K562 (cell line): ENCODE data around the gene TNFSF11. TPM values are rescaled to one million over a fixed set of nuclear protein-coding genes. Genes with fewer than 3 reads are reported as not detected.

ENCODE experiments used
- ATAC-seq: fragments of 200-7000 bp; cut with Tn5 transposase; 3 replicates; pipeline ENCODE4 v1.9.1; 2020; ENCODE audit warnings: moderate library complexity
- BruUV-seq: library from RNA; stranded (reverse); fragments of 400-500 nt; replicated peaks from 2 replicates; lab custom pipeline; 2021; lab: Mats Ljungman, UMichigan
- CTCF ChIA-PET: fragments of 300-600 bp; formaldehyde crosslinking; extraction: SDS; loops from one replicate; lab custom pipeline; 2021; ENCODE audit warnings: low intra/inter-chr PET ratio; lab: Yijun Ruan, JAX
- POLR2A ChIA-PET: fragments of 300-600, 350-650 bp; sonication (Branson Sonifier 250); formaldehyde crosslinking; extraction: SDS; loops from one replicate; lab custom pipeline; 2021; ENCODE audit warnings: antibody characterized with exemption, inconsistent platforms; lab: Yijun Ruan, JAX
- DNase-seq, 4 experiments: peaks; one replicate each; pipeline versions ENCODE4 v3.0.0 to v3.0.0-alpha.2; 2011 to 2018; ENCODE audit warnings: low spot score in 3 of 4, mixed read lengths in 3 of 4; ENCODE audit errors: extremely low read depth in 1 of 4
- FAIRE-seq: peaks from 2 replicates; lab custom pipeline; 2011; peaks lifted over from hg19 to GRCh38; lab: Jason Lieb, UNC
- H2AFZ ChIP-seq: 2 replicates; pipeline ENCODE4 v1.6.0; 2011; ENCODE audit warnings: low read depth, low read length, control low read depth, inconsistent platforms
- H3K27ac ChIP-seq: fragments of 200-600 bp; 3 replicates; pipeline ENCODE4 v1.8.0; 2011; ENCODE audit warnings: low read depth, mild to moderate bottlenecking, control low read depth, inconsistent platforms, low read length, moderate library complexity, mixed read lengths; ENCODE audit errors: extremely low read depth
- H3K27me3 ChIP-seq, 2 experiments: fragments of 300-600 bp in 1 of 2; 2 replicates in 1 of 2; 3 replicates in 1 of 2; pipeline versions ENCODE4 v1.6.0 to v1.8.0; 2011; ENCODE audit warnings: inconsistent platforms in 2 of 2, low read length in 2 of 2, mild to moderate bottlenecking in 1 of 2, mixed read lengths in 1 of 2, moderate library complexity in 1 of 2; ENCODE audit not compliant: control insufficient read depth in 2 of 2, insufficient read depth in 2 of 2
- H3K36me3 ChIP-seq: fragments of 300-600 bp; 3 replicates; pipeline ENCODE4 v1.8.0; 2011; ENCODE audit warnings: mild to moderate bottlenecking, low read length, inconsistent platforms; ENCODE audit not compliant: control insufficient read depth, insufficient read depth
- H3K4me1 ChIP-seq, 2 experiments: fragments of 200-600 bp in 1 of 2; replicated peaks in 1 of 2; 2 replicates in 1 of 2; 3 replicates in 1 of 2; pipeline versions ENCODE4 v1.5.1 to v1.8.0; 2011; ENCODE audit warnings: inconsistent platforms in 2 of 2, low read length in 2 of 2, mild to moderate bottlenecking in 1 of 2, mixed read lengths in 1 of 2, moderate library complexity in 1 of 2; ENCODE audit not compliant: control insufficient read depth in 2 of 2, insufficient read depth in 2 of 2
- H3K4me2 ChIP-seq: 2 replicates; pipeline ENCODE4 v1.6.1; 2011; ENCODE audit warnings: low read length, control low read depth, inconsistent platforms, mixed read lengths; ENCODE audit not compliant: insufficient read depth
- H3K4me3 ChIP-seq: fragments of 200-600 bp; sonication (generic), shearing (Covaris generic); 2 replicates; pipeline ENCODE4 v1.5.1; 2016; ENCODE audit warnings: control low read depth, inconsistent platforms
- H3K79me2 ChIP-seq: fragments of 200-600 bp; 3 replicates; pipeline ENCODE4 v1.8.0; 2011; ENCODE audit warnings: low read length, inconsistent platforms; ENCODE audit not compliant: control insufficient read depth, insufficient read depth
- H3K9ac ChIP-seq, 2 experiments: 2 replicates each; pipeline versions ENCODE4 v1.6.0 to v1.6.1; 2011; ENCODE audit warnings: low read depth in 2 of 2, low read length in 2 of 2, control low read depth in 1 of 2, inconsistent platforms in 1 of 2, mild to moderate bottlenecking in 1 of 2, mixed read lengths in 1 of 2; ENCODE audit not compliant: insufficient read depth in 1 of 2
- H3K9me1 ChIP-seq: one replicate; pipeline ENCODE4 v1.6.0; 2011; ENCODE audit warnings: inconsistent platforms, mild to moderate bottlenecking, low read length, moderate library complexity; ENCODE audit not compliant: control insufficient read depth, insufficient read depth
- H3K9me3 ChIP-seq: replicated peaks from 2 replicates; pipeline ENCODE4 v1.5.1; 2011; ENCODE audit warnings: low read depth, low read length, inconsistent platforms; ENCODE audit not compliant: control insufficient read depth, insufficient read depth
- H4K20me1 ChIP-seq: replicated peaks from 2 replicates; pipeline ENCODE4 v1.6.1; 2011; ENCODE audit warnings: low read length, inconsistent platforms, mixed read lengths; ENCODE audit not compliant: control insufficient read depth, insufficient read depth
- BCL6 ChIP-seq: fragments of 250-450 bp; sonication (Bioruptor Pico); IDR thresholded peaks from 2 replicates; pipeline ENCODE4 v1.4.0; 2020
- ELF1 ChIP-seq: fragments of 200-800 bp; sonication (Bioruptor generic); IDR thresholded peaks from 2 replicates; pipeline ENCODE4 v1.6.1; 2016; ENCODE audit warnings: missing genetic modification characterization, missing compliant biosample characterization
- GTF2F1 ChIP-seq: IDR thresholded peaks from 2 replicates; pipeline ENCODE4 v1.6.1; 2011; ENCODE audit warnings: low read depth, low read length, improper control_type of control experiment
- HNRNPL ChIP-seq: fragments of 200-400 bp; formaldehyde crosslinking; IDR thresholded peaks from 2 replicates; pipeline ENCODE4 v1.6.1; 2017; ENCODE audit warnings: low read depth, mild to moderate bottlenecking, low read length
- HSF4 ChIP-seq: fragments of 250-450 bp; sonication (Bioruptor Pico); IDR thresholded peaks from 2 replicates; pipeline ENCODE4 v2.1.2; 2022; ENCODE audit warnings: mild to moderate bottlenecking, moderate library complexity, borderline replicate concordance
- PHB ChIP-seq: fragments of 250-450 bp; sonication (Bioruptor Pico); IDR thresholded peaks from 2 replicates; pipeline ENCODE4 v1.5.0; 2021
- RUNX1 ChIP-seq: sonication (generic); IDR thresholded peaks from 2 replicates; pipeline ENCODE4 v1.6.1; 2016; ENCODE audit warnings: antibody characterized with exemption, low read depth
- SMAD1 ChIP-seq: fragments of 150-350 bp; IDR thresholded peaks from 2 replicates; pipeline ENCODE4 v1.6.1; 2014; ENCODE audit warnings: low read length, low read depth; ENCODE audit not compliant: partially characterized antibody
- SMARCA5 ChIP-seq: fragments of 450-650 bp; IDR thresholded peaks from 2 replicates; pipeline ENCODE4 v1.6.1; 2016
- TEAD1 ChIP-seq, 2 experiments: fragments of 450-650 bp in 1 of 2; sonication (generic) in 1 of 2; formaldehyde crosslinking; IDR thresholded peaks; 2 replicates each; pipeline versions ENCODE4 v1.4.0 to v1.8.0; 2020 to 2022; ENCODE audit warnings: mild to moderate bottlenecking in 2 of 2, missing genetic modification reagents in 1 of 2
- TRIM24 ChIP-seq, 2 experiments: fragments of 450-650 bp; IDR thresholded peaks; 2 replicates each; pipeline ENCODE4 v1.6.1; 2016
- TRIM25 ChIP-seq: fragments of 450-650 bp; IDR thresholded peaks from 2 replicates; pipeline ENCODE4 v1.7.0; 2016; ENCODE audit warnings: borderline replicate concordance
- USF2 ChIP-seq: sonication (generic); formaldehyde crosslinking; IDR thresholded peaks from 2 replicates; pipeline ENCODE4 v1.5.0; 2020; ENCODE audit warnings: missing genetic modification reagents
- ZBTB49 ChIP-seq: sonication (generic); formaldehyde crosslinking; IDR thresholded peaks from 2 replicates; pipeline ENCODE4 v1.8.0; 2022; ENCODE audit warnings: missing genetic modification reagents, mild to moderate bottlenecking, borderline replicate concordance
- ZC3H11A ChIP-seq: IDR thresholded peaks from 2 replicates; pipeline ENCODE4 v1.6.1; 2012; ENCODE audit warnings: low read depth, low read length, improper control_type of control experiment
- ZNF232 ChIP-seq: sonication (generic); formaldehyde crosslinking; IDR thresholded peaks from 2 replicates; pipeline ENCODE4 v1.8.0; 2022; ENCODE audit warnings: mild to moderate bottlenecking, missing genetic modification reagents
- ZNF511 ChIP-seq: sonication (generic); formaldehyde crosslinking; IDR thresholded peaks from 2 replicates; pipeline ENCODE4 v1.8.0; 2022; ENCODE audit warnings: mild to moderate bottlenecking, missing genetic modification reagents
- ZNF766 ChIP-seq: fragments of 200-800 bp; sonication (Bioruptor generic); conservative IDR thresholded peaks from 2 replicates; pipeline ENCODE4 v1.6.1; 2016; ENCODE audit warnings: missing genetic modification characterization, missing compliant biosample characterization
- ZSCAN29 ChIP-seq: fragments of 450-650 bp; IDR thresholded peaks from 2 replicates; pipeline ENCODE4 v1.6.1; 2017
- WGBS: fragments of 100-300 bp; shearing (Covaris generic); methylation state at CpG from one replicate; pipeline ENCODE4 v1.1.6; 2016; ENCODE audit warnings: low coverage, mixed read lengths; ENCODE audit not compliant: insufficient coverage; ENCODE audit errors: missing lambda C conversion rate; 5-methylcytosine and 5-hydroxymethylcytosine counted together
- in situ Hi-C: fragments of 300-500 bp; cut with MboI; formaldehyde crosslinking; loops from 4 replicates; pipeline ENCODE4 v1.15.0; 2018; ENCODE audit warnings: inconsistent platforms, mixed read lengths
- intact Hi-C: fragments of 100-400 bp; cut with micrococcal nuclease; formaldehyde crosslinking; loops from 2 replicates; pipeline ENCODE4 v1.14.2; 2022
- polyA plus RNA-seq, 8 experiments: library from polyadenylated mRNA; depleted of rRNA in 4 of 8; stranded (reverse) in 5 of 8; unstranded in 3 of 8; fragments of >200 nt; fragmentation: Nextera tagmentation in 2 of 8; fragmentation: Illumina TruSeq in 1 of 8; extraction: Ambion mirVana in 2 of 8; extraction: Trizol in 1 of 8; gene quantifications; 2 replicates each; pipeline versions ENCODE4 v1.2.1 to v1.2.3, GENCODE V29; 2011 to 2014; ENCODE audit warnings: inconsistent platforms in 1 of 8, missing spikeins in 1 of 8
- total RNA-seq, 7 experiments: library from RNA; depleted of rRNA in 6 of 7; stranded (reverse); fragments of >200 nt in 6 of 7; fragmentation: Illumina TruSeq in 2 of 7; extraction: Trizol in 2 of 7; gene quantifications; 2 replicates each; pipeline versions ENCODE4 v1.2.1 to v1.2.3, GENCODE V29; 2011 to 2021; ENCODE audit warnings: low replicate concordance in 1 of 7

Gene TNFSF11
- total and polyA plus RNA-seq, 9 of the 15 experiments (the other 6 are each of a cell fraction or from before 2014, with no cell fraction given) = not detected

GRCh38 chr13:42644841-42645240 lies 70.9 kb downstream of the TNFSF11 start:
- H3K27ac ChIP-seq = no peak overlapping the region

More at GRCh38 chr13:42644841-42645240, 70.9 kb downstream of the TNFSF11 start:
- intact Hi-C loops (no loop called here), in situ Hi-C loops (no loop called here)
- Histone ChIP-seq H3K4me3 (no peak overlapping the region), H3K4me1 (no peaks in the 10 kb centered on the region), H3K4me2 (no peak overlapping the region), H3K9me1 (no peaks in the 10 kb centered on the region), H3K36me3 (no peaks in the 10 kb centered on the region), H4K20me1 (no peaks in the 10 kb centered on the region), H3K79me2 (no peaks in the 10 kb centered on the region), H3K9me3 (no peaks in the 10 kb centered on the region), H3K9ac (no peak overlapping the region), H3K27me3 (no peaks in the 10 kb centered on the region; a peak in 1 of 5 replicates), H2AFZ (no peak overlapping the region)
- TF ChIP-seq SMARCA5 = no peak
- TF ChIP-seq ELF1 (tag) = no peak
- TF ChIP-seq RUNX1 = no peak
- TF ChIP-seq TRIM24 (IDR thresholded peaks at IDR 0.05) = no peak
- TF ChIP-seq BCL6 (CRISPR knock-in tag) = no peak
- TF ChIP-seq PHB (CRISPR knock-in tag) = no peak
- TF ChIP-seq ZSCAN29 = no peak
- TF ChIP-seq ZNF232 = no peak
- TF ChIP-seq SMAD1 = no peak
- TF ChIP-seq ZC3H11A = no peak
- TF ChIP-seq ZNF511 (CRISPR knock-in tag) = no peak
- no peak for TF ChIP-seq TRIM25
- no peak for TF ChIP-seq USF2 (CRISPR knock-in tag)
- no peak for TF ChIP-seq HSF4 (CRISPR knock-in tag)
- no peak for TF ChIP-seq ZBTB49 (CRISPR knock-in tag)
- TF ChIP-seq GTF2F1 = no peak
- TF ChIP-seq HNRNPL = no peak
- TF ChIP-seq ZNF766 = no peak
- TF ChIP-seq TEAD1 (CRISPR knock-in tag; IDR thresholded peaks at IDR 0.05) = no peak
- 0% methylated on average over 3 of the region's 3 CpGs for WGBS
- ChIA-PET POLR2A (no interaction called here), CTCF (no interaction called here)
- FAIRE-seq = no peak
- no peak for ATAC-seq
- DNase-seq = no peak
- BruUV-seq = no TSS peak
